Measurements from ENCODE around the gene TMEM106C.

Gene TMEM106C

DNA sequence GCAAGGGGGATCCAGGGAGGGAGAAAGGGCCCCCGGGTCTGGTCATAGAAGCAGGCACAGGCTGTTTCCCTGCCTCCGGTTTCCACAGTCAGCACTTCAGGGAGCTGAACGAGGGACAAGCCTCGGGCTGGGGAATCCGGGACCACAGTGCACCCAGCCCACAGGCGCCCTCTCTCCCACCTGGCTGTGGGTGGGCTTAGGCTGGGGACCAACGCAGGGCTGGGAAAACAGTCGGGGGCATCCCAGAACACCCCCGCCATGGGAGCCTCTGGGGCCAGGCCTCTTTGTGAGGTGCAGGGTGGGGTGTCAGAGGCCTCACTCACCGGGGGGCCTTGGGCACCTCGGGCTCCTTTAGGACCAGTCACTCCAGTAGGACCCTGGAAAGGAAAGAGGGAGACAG is 16.3 kb downstream of the TMEM106C start:
- DNase-seq (ENCODE audit: low read depth), result no peak

DNA sequence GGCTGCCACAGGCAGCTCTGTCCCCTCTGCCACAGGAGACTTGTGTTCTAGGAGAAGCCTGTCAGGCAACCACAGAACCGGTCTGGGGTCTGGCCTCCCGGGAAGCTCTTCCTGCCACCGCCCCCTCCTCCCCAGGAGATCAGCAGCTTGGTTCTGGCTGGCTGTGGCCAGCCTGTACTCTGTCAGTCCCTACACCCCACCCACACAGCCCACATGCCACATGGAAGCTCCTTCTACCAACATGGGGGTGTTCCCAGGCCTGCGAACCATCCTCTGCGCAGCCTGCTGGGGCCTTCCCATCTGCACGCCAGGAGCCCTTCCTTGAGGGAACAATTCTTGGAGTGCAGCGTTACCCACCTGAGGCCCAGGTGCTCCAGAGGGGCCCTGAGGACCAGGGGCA is 16.8 kb downstream of the TMEM106C start:
- no peak for DNase-seq (ENCODE audit: low read depth)

DNA sequence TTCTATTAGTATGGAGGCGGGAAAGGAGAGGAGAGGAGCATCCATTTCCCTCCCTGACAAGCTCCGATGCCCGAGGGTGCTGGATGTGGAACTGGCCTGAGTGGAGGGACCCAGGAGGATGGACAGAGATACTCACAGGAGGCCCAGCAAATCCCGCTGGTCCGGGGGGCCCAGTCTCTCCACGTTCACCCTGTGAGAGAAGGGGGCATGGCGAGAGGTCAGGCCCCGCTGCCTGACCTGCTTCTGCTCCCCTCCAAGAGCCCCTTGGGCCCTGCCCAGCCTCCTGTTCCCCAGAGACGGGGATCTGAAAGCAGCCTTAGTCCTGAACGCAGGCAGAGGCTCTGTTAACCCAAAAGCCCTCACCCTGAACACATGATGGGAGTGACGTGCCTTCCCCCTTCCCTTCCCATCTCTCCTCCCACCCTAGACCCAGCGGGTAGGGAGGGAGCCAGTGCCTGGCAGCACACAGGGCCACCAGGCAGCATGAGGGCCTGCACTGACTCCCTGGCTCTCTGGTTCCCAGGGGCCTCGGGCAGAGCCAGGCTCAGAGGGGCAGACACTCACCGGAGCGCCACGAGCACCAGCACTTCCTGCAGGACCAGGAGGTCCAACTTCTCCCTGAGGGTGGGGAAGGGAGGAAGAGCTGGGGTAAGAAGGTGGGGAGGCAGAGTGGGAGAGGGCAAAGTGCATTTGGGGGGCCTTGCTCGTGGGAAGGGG is 17.5 kb downstream of the TMEM106C start:
- DNase-seq (ENCODE audit: low read depth), result no peak

DNA sequence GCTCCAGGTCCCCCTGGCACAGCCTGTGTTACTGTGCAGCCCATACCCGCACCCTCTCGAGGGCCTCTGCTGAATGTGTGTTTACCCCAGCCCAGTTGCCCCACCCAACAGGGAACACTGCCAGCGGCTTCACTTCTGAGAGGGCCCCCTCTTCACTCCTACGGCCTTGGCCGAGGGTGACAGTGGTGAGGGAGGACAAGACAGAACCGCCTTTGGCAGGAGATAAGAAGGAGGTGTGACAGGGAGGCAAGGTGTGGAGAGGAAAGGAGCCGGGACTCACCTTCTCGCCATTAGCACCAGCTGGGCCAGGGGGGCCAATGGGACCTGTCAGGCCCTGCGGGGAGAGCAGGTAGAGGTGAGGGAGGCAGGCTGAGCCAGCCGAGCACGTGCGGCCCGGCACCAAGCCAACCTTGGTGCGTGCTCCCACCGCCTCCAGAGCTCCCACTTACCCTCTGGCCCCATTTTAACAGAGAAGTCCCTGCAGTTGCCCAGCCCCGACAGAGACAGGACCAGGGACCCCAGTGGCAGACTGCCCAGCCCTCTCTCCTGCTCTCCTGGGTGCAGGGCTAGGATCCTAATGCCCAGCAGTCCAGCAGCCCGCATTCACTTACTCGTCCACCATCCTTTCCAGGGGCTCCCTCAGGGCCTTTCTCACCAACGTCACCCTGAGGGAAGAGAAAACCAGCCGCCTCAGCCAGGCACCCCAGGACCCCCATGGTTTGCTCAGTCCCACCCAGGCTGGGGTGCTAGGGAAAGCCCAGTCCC is 18.3 kb downstream of the TMEM106C start:
- DNase-seq (ENCODE audit: low read depth), result no peak

DNA sequence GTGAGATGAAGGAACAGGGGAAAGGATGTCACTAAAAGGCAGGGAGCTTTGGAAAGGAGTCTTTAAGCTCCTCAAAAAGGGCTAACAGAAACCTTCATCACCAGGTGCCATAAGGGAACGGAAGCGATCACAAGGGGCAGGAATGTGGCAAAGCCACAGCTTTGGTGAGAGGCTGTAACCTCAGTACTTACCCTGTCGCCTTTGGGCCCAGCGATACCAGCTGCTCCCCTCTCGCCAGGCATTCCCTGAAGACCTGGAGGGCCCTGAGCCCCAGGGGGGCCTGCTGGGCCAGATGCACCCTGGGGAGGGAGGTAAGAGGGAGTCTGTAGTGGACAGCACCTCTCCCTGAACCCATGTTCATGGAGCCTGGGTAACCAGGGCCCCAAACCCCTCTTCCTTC is 18.9 kb downstream of the TMEM106C start:
- no peak for DNase-seq (ENCODE audit: low read depth)

DNA sequence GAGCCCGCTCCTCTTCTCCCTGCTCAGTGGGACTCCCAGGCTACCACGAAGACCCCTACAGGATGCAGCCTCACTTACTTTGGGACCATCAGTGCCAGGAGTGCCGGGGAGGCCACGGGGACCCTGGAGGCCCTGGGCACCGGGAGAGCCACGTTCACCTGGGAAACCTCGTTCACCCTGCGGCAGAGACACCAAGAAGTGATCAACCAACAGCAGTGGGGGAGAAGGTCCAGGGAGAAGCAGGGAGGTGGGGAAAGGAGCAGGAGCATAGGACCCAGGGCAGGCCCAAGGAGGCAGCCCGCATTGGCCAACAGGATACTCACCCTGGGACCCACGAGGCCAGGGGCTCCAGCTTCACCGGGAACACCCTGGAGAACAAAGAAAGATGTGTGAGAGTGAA is 19.4 kb downstream of the TMEM106C start:
- DNase-seq (ENCODE audit: low read depth), result no peak

DNA sequence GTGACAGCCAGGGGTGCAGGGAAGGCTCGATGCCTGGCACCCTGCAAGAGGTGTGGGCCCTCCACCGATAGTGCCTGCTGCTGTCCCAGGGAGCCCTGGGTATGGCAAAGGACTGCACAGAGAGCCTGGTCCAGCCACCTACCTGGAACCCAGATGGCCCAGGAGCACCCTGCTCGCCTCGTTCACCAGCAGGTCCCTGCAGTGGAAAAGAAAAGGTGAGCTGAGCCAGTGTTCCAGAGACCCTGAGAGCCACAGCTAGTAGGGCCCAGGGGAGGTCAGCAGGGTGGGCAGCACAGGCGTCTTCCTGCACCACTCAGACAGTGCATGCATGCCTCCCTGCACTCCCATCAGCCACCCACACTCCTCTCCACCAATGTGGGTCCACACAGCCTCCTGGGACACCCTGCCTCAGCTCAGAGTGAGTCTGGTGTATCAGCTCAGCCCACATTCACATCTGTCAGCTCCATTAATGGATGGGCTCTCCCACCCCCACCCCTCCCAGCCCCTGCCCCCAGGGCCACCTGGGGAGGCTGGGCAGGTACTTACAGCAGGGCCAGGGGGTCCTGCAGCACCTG is 20.2 kb downstream of the TMEM106C start:
- no peak for DNase-seq (ENCODE audit: low read depth)

DNA sequence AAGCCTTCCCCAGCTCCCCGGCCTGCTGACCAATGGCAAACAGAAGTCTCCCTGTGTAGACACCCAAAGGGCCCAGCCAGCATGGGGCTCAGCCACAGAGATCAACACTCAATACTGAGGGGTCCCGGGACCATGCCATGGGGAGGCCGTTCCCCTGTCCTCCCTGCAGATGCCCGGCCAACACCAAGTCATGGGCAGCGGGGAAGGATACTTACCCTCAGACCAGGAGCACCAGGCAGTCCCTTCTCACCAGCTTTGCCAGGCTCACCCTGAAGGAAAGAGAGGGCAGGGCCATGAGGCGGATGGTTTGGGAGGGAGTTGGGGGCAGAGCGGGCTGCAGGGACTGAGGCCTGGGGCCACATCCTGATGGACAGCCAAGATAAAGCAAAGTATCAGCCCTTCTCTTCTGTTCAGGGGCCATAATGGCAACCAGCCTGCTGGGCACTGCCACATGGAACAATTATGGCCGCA is 21.0 kb downstream of the TMEM106C start:
- no peak for DNase-seq (ENCODE audit: low read depth)

DNA sequence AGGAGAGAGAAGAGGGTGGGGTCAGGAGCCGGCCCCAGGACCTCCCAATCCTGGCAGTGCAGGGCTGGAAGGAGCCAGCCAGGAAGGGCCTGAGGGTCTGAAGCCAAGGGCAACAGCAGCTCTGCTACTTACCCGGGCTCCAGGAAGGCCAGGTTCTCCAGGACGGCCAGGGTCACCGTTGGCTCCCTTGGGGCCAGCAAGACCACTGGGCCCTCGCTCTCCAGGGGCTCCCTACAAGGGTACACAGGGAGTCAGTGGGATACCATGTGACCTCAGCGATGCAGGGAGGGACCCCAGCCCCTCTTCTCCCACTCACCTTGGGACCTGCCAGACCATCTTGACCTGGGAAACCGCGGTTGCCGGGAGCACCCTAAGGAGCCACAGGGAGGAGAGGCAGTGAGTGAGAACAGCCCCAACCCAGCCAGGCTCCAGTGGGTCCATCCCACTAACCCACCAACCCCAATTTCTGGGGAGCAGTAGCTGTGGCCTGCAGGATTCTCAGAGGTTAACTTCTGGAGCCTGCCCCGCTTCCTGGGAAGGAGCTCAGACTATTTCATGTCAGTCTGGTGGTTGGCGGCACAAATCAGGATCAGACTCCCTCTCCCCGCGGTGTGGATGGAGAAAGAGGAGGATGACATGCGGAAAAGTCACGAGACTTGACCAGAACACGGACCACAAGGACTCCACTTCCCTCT is 22.3 kb downstream of the TMEM106C start:
- DNase-seq (ENCODE audit: low read depth), result no peak

DNA sequence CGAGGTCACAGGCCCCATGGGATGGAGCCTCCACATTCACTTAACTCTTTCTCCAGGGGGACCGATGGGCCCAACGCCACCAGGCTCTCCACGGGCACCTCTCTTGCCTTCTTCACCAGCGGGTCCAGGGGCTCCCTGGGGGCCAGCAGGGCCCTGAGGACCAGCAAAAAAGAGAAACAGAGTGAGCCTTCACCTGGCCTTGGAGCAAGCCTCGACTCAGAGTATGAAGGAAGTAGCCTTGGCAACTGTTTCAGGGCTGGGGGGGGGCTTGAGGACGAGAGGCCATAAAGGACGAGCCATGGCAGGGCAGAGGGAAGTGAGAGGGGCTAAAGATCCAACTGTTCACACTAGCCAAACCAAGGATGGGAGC is 22.9 kb downstream of the TMEM106C start:
- DNase-seq (ENCODE audit: low read depth), result no peak

DNA sequence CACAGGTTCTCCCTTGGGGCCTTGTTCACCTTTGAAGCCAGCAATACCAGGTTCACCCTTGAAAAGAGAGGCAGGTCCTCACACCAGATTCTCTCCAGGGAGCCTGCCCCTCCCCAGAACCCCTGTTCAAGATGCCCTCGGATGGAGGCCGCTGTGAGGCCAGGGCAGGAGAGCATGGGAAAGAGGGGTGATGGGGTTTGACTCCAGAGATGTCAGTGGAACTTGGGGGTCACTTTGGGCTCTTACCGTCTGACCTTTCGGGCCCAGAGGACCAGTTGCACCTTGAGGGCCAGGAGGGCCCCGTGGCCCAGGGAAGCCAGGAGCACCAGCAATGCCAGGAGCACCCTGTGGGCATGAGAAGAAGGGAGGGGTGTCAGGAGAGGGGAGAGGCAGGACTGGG is 23.4 kb downstream of the TMEM106C start:
- no peak for DNase-seq (ENCODE audit: low read depth)

DNA sequence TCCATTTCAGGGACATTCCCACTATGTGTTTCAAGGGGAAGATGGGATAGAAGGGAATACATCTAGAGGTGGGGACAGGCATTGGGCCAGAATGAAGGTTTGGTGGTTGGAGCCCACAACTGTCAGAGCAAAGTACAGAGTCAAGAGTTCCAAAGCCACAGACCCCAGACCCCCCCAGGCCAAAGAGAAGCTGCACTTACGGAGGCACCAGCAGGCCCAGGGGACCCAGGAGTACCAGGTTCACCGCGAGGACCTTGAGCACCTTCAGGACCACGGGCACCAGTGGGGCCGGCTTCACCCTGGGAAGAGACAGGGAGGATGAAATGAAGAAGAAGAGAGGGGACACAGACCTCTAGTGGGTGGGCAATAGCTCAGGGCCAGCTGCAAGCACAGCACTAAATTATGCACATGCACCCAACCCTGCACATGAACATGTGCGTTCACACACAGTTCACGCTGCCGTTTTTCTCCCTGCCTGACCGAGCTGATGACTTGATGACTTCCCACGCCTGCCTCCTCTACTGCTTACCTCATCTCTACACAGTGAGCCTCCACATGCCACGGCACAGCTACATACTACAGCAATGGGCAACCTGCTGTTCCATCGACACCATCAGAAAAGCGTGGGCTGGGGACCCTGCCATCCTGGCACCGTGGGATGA is 24.1 kb downstream of the TMEM106C start:
- no peak for DNase-seq (ENCODE audit: low read depth)

DNA sequence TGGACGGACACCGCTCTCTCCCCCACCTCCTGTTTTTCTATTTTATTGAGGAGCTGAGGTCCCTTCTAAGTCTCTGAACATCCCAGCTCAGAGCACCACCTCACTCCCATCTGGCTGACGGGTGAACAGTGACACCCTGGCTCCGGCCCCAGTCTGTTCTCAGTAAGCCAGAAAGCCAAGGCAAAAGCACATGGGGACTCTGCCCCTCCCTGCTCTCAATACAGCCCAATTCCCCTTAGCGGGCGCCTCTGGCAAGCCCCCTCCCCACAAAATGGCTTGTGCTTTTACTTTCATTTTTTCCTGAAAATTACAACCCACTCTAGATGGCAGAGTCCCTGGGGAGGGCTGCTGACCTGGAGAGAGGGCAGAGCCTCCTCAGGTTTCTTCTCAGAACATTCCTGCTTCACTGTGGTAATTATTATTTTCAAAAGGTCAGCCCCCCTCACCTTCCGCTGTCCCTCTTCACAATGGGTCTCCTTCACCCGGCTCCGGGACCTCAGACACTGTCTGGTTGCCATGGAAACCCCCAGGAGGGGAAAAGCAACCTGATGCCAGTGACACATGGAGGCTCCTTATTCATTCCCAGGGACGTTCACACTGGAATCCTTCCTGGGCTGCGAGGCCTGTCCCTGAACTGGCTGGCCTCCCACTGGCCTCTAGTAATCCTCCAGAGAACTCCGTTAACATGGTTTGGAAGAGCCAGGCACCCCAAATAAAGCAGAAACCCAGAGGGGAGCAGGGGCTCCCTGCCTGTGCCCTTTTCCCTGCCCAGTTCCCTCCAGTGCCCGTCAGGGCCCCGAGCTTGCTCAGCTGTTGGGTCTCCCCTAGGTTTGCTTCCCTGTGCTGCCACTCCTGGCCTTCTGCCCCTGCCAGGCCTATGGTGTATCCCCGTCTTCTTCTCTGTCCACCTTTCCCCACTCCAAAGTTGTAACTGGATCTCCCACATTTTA is 25.0 kb downstream of the TMEM106C start:
- no peak for DNase-seq (ENCODE audit: low read depth)

DNA sequence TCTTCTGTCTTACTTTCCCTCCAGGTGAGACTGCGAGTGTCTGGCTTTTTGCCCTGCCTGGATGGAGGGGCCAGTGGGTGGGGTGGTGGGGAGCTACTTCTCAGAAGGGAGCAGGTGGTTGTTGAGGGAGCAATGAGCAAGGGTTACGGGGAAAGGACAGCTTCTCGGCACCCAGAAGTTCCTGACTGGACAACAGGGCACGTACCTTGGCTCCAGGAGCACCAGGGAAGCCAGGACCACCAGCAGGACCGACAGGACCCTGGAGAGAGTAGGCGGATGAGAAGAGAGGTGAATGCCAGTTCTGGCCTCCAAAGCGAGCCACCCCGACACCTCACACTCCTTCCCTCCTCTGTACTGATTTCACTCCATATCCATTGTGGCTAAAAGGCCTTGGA is 25.6 kb downstream of the TMEM106C start:
- no peak for DNase-seq (ENCODE audit: low read depth)

DNA sequence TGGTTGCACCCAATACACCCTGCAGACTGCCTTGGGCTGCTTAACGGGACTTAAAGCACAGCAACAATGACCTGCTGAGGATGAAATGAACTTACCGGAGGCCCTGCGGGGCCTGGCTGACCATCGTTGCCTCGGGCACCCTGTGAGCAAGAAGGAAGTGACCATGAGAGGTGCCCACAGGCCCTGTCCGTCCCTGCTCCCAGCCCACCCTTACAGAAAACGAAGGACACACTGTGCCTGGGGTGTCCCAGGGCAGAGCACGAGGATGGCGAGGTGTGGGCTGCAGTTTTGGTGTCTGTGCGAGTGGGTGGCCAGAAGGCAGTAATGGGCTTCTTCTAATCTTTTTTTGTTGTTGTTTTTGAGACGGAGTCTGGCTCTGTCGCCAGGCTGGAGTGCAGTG is 26.3 kb downstream of the TMEM106C start:
- DNase-seq (ENCODE audit: low read depth), result no peak

DNA sequence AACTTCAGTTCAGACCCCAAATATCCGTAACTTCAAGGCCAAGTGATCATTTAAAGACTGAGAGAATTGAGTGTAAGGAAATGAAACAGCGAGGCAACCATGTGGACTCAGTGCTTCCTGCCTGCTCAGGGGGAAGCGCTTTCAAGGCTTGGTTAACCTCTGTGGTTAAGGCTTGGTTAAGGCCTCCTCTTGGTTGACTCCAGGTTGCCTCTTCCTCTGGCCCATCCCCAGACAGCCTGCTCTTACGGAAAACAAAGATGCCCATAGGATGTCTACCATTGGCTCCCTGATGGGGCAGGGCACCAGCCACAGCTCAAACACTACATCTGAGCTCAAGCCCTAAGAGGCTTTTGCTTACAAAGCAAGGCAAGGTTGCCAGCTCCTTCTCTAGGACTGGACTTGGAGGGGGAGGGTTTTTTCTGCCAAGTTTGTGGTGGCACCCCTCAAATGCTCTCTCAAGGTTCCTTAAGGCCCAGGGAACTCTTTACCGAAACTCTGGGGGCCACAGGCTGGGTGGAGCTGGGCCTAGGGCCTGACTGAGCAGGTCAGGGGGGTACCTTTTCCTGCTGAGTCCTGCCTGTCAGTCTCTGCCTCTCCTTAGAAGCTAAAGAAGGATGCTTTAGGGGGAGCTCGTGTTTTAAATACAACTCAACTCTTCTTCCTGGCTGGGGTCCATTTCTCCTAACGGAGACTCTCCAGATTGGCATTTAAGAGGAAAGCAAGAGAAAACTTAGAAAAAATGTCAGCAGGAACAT is 27.1 kb downstream of the TMEM106C start:
- DNase-seq (ENCODE audit: low read depth), result no peak

DNA sequence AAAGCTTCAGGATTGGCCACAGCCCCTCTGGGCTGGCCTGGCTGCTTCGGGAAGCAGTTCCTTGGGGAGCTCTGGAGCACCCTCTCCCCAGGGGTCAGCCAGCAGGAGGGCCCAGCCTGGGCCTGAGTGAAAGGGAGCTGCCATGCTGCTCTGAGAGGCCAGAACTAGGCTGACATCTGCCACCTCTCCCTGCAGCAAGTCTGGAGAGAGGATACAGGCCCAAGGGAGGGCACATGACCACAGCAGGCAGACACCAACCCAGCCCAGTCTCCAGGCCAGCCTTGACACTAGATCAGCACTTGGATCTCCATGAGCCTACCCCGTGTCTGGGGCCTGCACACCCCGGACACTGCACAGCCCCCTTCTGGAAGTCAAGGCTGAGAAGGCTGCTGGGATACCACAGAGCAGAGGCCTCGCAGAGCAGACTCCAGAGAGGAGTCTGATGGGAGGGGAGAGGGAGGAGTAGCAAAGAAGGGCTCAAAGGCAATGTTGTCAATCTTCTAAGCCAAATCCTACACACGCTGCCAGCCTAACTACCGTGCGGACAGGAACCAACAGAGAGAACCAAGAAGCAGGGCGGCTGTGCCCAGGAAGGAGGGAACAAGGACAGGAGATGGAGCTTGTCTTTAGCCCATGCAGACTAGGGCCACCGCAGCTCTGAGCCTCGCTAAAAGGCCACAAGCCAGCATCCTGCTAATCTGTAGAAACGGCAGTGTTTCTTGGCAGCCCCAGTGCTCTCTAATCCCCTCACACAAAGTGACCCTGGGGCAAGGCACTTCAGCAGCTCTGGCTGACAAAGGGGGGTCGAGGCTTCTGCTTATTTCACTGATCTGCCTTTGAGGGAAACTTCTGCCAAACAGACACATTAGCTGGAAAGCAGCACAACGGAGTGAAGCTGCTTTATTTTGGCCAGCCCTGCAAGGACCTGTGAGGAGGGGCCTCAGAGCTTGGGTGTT is 28.0 kb downstream of the TMEM106C start:
- DNase-seq (ENCODE audit: low read depth), result no peak

DNA sequence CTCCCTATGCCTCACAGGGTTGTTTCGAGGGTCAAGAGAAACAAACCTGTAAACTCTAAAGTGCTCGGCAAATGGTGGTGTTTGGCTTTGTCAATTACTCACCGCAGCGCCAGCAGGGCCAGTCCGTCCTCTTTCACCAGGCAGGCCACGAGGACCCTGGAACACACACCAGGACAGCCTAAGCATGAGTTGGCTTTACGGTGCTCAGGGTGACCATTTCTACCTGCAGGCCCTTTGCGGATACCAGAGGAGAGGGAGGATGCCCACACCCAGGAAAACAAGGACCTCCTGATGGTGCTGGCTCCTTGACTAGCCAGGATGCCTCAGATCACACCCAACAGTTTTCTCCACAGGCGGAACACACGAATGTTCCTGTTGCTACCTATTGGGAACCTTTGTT is 29.4 kb downstream of the TMEM106C start:
- no peak for DNase-seq (ENCODE audit: low read depth)

DNA sequence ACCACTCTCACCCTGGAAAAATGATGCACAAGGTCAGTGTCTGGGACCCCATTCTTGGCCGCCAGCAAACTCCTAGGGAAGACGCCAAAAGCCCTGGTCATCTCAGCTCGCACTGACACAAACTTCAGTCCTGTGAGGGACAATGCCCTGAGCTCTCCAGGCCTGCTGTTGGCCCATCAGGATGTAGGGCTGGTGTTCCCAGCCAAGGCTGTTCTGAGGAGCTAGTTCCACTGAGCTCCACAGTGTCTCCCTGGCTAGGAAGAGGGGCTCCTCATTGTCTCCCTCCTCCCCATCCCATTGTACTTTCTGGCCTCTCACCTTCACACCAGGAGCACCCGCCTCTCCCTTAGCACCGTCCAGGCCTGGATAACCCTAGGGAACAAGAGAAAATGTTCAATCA is 30.1 kb downstream of the TMEM106C start:
- no peak for DNase-seq (ENCODE audit: low read depth)

All from T follicular helper cell (primary cell).